SW 1271 (cell line): ENCODE results near the gene SPIRE2.
"Not testable (repeated sequence)": the region's sequence is repeated elsewhere in the genome, so short reads cannot be mapped to it uniquely, and the experiment has no call there.

Experiments
- DNase-seq, 2 experiments: peaks; one replicate each; lab custom pipeline; 2025; lab: John Stamatoyannopoulos, UW

Gene SPIRE2

DNA sequence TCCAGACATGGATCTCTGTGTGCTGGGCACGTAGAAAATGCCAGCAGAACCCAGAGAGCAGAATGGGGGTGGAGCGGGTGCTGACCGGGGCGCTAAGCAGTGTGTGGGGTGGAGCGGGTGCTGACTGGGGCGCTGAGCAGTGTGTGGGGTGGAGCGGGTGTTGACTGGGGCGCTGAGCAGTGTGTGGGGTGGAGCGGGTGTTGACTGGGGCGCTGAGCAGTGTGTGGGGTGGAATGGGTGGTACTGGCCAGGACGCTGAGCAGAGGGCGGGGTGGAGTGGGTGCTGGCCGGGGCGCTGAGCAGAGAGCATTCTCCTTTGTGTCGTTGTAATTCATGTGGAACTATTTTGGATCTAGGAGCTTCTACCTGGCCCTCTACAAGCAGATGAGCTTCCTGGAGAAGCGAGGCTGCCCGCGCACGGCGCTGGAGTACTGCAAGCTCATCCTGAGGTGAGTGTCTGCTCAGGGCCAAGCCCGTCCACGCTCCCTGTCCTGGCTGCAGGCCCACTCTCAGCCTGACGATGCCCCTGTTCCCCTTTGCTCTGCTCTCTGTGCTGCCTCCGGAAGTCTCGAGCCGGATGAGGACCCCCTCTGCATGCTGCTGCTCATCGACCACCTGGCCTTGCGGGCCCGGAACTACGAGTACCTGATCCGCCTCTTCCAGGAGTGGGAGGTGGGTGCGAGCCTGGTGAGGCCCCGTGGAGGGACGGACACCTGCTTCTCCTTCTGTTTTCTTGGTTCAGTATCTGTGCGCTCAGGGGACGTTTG is 70.1 kb downstream of the SPIRE2 start:
- DNase-seq, result no peak

DNA sequence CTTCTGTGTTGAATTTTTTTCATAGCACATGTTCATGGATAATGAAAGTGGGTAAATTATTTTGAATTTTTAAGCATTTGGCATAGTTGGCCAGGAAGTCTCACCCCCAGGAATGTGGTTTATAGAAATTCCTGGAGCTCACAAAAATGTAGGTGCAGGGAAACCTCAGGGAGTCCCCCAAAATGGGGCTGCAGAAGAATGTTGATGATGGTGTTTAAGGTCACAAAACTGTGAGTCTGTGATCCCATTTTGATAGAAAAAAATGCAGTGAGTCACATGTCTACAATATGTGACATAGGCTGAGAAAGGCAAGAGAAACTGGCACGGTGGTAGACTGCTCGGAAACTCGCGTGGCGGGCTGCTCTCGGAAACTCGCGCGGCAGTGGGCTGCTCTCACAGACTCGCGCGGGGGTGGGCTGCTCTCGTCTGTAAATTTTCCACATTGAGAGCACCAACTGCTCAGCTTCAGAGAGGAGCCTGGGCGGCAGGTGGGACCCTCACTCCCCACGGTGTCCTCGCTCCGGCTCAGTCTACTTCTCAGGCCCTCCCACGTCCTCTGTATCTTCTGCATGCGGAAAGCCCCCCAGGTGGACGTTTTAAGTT is 71.7 kb downstream of the SPIRE2 start:
- no peak for DNase-seq

DNA sequence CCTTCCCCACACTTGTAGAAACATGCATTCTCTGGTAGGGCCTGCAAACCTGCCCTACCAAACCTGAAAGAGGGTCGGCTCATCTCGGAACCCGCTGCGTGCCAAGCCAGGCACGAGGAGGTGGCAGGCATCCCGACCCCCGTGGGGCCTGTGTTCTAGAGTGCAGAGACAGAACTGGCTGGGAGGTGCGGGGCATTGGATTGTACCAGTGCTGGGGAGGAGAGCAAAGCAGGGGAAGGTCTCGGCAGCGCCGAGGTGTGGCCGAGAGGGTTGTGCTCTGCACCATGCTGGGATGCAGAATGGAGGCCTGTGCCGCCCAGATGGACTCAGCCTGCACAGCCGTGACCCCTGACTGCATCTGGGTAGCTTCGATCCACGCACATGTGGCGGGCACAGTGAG is 72.6 kb downstream of the SPIRE2 start:
- no peak for DNase-seq

DNA sequence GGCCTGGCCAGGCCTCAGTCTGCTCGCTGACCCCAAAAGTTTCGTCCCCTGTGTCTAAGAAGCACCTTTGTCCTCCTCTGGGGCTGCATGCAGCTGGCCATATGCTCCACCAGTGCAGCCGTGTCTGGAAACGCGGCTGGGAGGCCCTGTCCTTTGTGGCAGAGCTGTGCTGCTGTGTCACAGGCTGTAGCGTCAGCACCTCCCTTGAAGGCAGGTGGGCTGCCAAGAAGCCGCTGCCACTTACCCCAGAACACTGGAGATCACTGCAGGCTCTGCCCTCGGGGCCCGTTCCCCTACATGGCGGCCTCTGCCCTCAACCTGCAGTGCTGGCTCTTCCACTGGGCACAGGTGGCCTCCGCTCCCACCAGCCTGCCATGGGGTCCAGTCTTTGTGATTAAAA is 74.7 kb downstream of the SPIRE2 start:
- no peak for DNase-seq

DNA sequence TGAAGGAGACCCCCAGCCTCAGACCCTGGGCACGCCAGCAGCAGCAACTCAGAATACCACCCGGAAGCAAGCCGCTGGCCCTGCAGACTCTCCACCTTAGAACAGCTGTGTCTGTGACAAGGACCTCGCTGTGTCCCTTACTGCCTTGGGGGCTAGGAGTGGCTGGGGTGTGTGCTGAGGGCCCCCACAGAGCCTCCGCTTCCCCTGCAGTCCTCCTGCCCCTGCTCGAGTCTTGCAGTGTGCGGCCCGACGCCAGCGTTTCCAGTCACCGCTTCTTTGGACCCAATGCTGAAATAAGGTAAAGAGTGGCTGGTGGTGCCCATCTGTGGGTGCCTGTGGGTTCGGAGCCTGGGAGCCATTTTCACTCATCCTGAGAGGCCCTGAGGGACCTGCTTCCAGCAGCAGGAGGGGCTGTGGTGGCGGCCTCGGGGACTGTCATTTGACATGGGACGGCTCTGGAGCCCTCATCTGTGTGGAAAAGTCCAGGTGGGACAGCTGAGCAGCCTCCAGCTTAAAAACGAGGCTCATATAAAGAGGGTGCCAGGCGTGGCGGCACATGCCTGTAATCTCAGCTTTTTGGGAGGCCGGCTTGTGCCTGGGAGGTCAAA is 75.7 kb downstream of the SPIRE2 start:
- no peak for DNase-seq

DNA sequence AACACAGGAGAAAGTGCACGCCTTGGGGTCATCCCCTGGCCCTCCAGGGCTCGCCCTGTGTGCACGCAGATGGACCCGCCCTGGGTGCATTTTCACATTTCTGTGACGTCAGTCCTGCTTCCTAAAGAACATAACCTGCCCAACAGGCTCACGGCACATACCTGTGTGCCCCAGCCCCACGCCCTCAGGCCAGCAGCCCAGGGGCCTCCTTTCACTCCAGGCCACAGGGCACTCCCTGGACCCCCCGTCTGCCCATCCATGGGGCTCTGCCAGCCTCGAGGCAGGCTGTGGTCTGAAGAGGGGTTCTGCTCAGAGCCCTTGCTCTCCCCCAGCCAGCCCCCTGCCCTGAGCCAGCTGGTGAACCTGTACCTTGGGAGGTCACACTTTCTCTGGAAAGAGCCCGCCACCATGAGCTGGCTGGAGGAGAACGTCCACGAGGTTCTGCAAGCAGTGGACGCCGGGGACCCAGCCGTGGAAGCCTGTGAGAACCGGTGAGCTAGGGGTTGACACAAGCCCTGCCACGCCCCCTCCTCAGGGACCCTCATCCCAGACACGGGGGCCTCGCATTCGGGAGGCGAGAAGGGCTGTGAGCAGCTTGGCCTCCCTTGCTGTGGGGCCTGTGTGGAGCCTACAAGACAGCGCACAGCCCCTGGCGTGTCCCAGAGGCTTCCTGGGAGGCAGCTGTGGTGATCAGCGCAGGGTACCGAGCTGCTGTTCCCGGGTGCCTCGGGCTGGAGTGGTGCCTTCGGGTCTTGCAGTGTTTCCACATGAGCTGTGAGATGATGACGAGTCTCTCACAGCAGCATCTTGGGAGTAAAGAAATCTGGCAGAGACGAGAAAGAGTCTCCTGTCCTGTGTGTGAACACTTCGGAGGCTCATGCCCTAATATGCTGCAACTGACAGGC is 76.6 kb downstream of the SPIRE2 start:
- DNase-seq, result no peak

DNA sequence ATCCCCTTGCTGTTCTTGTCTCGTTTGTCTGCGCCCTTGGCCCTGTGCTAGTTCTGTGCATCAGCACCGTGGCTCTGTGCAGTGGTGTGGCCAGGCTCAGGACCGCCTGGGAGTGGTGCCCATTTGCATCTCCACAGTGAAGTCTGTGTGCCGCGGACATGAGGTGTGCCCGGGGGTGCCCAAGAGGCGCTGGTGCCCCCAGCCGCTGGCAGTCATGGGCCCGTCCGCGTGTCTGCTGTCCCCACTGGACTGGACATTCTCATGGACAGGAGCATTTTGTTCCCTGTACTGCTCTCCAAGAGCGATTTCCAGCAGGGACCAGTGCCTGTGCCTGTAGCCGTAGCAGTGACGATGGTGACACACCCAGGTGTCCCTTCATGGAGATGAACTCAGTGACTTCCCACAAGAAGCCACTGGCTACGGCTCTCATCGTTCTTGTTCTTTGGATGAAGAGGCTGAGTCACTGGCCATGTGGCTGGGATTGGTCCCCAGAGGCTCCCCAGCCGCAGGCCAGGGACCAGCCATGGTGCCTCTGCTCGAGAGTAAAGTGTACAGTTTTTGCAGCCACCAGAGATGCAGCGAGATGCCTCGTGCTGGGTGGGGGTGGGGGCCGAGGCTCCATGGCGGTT is 77.3 kb downstream of the SPIRE2 start:
- DNase-seq, result no peak

DNA sequence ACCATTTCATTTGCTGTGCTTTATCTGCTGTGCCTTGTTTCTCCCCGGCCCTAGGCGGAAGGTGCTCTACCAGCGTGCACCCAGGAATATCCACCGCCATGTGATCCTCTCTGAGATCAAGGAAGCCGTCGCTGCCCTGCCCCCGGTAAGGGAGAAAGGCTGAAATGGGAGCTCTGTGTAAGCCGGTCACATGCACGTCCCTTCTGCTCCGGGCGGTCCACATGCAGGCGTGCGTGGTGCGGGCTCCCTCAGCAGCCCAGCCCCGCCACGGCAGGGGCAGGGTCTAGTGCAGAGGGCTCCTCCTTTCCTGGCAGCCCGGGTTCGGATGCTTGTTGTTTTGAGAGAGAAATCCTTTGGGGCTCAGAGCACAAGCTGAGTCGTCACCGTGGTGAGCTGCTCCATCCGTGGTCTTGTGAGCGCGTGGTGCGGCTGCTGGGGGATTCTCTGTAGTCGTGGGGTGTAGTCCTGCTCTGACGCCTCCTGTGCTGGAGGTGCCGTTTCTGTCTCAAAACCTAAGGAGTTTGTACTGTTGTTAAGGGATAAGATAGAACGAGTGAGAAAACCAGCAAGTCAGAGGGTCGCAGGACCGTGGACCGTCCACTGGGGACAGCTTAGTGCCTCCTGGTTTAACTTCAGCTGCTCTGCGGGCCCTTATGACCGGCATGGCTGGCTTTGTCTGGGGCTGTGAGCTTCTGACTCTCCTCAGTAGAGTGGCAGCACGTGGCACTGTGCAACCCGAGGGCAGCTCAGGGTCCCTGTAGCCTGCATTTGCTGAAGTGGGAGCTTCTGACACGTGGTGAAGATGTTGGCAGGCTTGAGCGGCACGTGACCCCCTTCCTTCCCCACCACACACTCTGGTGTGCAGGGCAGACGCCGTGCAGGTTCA is 78.1 kb downstream of the SPIRE2 start:
- no peak for DNase-seq

DNA sequence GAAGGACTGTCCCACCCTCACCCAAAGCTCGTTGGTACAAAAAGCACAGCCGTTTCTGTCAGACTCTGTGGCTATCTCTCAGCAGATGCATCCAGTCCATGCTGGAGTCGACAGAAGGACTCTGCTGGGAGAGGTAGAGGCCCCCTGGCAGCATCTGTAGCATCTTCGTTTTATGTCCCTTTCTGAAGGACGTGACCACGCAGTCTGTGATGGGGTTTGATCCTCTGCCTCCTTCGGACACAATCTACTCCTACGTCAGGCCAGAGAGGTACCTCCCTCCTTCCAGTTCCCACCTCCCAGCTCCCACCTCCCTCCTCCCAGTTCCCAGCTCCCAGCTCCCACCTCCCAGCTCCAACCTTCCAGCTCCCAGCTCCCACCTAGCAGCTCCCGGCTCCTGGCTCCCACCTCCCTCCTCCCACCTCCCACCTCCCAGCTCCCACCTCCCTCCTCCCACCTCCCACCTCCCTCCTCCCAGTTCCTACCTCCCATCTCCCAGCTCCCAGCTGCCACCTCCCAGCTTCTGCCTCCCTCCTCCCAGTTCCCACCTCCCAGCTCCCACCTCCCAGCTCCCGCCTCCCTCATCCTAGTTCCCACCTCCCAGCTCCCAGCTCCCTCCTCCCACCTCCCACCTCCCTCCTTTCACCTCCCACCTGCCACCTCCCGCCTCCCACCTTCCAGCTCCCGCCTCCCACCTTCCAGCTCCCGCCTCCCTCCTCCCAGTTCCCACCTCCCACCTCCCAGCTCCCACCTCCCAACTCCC is 79.0 kb downstream of the SPIRE2 start:
- no peak for DNase-seq

DNA sequence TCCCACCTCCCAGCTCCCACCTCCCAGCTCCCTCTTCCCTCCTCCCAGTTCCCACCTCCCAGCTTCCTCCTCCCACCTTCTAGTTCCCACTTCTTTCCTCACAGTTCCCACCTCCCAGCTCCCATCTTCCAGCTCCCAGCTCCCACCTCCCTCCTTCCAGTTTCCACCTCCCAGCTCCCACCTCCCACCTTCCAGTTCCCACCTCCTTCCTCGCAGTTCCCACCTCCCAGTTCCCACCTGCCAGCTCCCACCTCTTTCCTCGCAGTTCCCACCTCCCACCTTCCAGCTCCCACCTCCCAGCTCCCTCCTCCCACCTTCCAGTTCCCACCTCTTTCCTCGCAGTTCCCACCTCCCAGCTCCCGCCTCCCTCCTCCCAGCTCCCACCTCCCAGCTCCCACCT is 80.0 kb downstream of the SPIRE2 start:
- no peak for DNase-seq

DNA sequence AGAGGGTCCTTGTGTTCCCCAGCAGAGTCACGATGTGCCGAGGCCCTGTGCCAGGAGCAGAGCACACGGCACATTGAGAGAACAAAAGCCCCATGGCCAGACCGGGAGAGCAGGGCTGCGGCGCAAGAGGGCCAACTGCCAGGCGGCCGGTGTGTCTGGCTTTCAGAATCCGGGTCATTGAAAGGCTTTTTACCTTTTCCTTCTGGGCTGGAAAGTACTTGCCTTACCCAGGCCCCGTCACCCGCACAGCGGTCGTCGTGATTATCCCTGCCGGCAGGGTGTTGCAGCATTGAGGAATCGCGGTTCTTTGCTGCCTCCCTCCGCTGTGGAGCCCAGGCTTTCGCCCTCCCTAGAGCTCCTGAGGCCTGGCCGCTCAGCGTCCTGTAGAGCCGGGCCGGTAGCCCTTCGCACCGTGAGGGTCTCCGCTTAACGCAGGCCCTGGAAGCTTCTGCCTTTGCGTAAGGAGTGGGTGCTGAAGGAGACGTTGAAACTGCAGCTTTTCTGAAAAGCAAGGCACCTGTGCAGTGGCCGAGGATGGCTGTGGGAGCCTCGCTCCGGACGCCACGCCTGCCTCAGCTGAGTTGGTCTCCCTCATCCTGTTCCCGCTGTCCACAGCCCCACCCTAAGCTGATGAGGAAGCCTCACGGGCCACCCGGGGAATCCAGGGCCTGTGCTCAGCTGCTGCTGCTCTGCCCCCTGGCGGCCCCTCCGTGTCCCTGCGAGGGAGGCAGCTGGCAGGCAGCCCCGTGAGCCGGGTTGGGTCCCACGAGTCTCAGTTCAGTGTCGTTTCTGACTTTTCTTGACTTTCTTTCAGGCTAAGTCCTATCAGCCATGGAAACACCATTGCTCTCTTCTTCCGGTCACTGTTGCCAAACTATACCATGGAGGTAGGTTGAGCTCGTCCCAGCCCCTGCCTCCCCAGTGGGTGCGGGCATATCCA is 81.8 kb downstream of the SPIRE2 start:
- peak; percentile 52 to 53 for DNase-seq

DNA sequence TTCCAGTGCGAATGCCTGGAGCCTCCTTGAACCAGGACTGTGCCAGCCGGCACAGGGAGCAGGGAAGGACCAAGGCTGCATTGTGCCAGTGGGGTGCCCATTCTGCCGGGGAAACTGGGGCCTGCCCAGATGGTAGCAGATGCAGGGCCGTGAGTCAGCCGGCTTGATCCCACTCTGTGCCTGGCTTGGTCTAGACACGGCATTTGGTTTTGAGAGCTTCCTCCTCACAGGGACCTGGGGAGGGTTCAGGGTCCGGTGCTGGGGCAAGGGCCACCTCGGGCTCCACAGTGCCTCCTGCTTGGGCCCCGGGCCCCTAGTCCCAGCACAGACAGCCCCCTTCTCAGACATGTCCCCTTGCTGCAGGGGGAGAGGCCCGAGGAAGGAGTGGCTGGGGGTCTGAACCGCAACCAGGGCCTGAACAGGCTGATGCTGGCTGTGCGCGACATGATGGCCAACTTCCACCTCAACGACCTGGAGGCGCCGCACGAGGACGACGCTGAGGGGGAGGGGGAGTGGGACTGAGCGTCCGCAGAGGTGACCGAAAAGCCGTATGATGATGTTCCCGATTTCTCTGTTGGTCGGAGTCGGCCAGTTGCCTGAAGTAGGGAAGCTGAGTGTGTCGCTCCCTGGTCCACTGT is 82.6 kb downstream of the SPIRE2 start:
- no peak for DNase-seq

DNA sequence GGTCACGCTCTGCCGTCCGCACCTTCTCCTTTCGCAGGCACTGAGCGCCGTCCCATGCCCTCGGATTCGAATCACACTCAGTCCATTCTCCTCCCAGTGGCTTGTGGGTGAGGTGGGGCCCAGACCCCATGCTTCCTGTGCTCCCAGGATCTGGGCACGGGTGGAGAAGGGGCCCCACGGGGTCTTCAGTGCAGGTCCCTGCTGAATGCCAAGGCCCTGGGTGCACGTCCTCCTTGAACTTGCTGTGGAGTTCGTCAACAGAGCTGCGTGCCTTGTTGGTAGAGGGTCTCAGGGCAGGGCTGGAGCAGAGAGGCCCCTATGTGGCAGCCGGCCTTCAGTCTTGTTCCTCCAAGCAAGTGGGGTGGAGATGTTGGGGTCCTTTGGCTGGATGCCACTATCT is 83.1 kb downstream of the SPIRE2 start:
- DNase-seq, result no peak

DNA sequence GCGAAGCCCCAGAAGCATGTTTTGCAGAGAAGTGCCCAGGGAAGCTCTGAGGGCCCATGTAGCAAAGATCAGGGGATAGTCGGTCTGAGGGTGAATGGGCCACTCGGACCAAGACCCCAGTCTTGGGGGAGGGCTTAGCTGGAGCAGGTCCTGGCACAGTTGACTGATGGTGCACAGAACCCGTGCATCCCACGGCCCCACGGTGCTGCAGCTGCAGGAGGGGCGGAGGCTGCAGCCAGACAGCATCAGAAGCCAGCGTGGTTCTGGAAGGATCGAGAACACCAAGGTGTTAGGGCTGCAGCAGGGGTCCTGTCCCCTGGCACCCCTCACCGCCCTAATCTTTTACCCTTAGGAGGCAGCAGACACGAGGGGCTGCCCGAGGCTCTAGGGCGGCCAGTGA is 83.9 kb downstream of the SPIRE2 start:
- DNase-seq, result no peak

DNA sequence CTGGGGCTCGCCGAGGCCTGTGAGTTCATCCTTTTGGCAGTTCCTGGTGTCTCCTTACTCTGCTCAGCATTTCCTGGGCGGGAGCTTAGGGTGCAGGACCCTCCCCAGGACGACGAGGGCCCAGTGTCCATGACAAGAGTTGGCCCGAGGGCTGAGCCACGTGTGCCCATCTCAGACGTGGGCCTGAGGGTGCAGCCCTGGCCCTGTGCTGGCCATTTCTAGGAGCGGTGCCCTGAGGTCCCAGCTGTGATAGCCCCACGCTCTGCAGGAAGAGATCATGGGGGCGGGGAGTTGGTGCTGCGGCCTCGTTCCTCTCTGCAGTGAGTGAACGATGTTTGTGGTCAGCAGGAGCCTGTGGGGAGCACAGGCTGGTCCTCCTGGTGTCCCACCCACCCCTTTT is 84.4 kb downstream of the SPIRE2 start:
- no peak for DNase-seq

DNA sequence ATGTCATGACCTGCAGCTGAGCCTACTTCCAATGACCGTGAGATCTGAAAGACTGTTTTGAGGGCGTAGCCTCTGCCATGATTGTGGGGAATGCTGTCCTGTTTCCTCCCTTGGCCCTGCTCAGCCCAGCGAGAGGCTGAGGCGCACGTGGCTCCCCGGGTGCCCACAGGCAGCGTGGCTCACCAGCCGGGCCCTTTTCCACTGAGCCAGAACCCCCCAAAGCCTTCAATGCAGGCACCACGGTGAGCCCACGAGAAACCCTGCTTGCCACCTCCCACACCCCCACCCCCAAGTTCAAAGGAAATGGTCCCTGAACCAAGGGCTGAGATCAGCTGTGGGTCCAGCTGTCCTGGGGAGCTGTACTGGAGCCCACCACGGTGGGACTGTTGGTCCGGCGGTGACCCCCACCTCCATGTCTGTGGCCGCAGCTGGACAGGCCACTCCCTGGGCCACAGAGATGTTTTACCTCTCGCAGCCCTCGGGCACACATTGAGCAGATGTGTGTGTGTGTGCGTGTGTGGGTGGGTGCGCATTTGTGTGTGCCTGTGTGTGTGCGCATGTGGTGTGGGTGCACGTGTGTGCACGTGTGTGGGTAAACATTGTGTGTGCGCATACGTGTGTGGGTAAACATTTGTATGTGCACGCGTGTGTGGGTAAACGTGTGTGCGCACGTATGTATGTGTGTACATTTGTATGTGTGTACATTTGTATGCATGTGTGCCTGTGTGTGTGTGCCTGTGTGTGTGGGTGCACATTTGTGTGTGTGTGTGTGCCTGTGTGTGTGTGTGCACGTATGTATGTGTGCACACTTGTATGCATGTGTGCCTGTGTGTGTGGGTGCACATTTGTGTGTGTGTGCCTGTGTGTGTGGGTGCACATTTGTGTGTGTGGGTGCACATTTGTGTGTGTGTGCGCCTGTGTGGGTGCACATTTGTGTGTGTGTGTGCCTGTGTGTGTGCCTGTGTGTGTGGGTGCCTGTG is 85.4 kb downstream of the SPIRE2 start:
- no peak for DNase-seq

DNA sequence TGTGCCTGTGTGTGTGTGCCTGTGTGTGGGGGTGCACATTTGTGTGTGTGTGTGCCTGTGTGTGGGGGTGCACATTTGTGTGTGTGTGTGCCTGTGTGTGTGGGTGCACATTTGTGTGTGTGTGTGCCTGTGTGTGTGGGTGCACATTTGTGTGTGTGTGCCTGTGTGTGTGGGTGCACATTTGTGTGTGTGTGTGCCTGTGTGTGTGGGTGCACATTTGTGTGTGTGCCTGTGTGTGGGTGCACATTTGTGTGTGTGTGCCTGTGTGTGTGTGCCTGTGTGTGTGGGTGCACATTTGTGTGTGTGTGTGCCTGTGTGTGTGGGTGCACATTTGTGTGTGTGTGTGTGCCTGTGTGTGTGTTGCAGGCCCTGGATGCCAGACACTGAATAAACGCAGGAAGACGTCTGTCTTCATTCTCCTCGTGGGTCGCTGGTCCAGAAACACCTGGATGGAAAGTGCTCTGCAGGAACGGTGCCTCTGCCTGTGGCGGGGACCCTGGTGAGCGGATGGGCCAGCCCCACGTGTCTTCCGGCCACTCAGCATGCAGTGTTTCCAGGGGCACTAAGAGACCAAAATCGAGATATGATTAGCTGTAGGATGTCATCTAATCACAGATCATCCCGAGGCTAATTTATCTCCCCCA is 86.5 kb downstream of the SPIRE2 start:
- DNase-seq, result not testable (repeated sequence)
